OCI-LY1 (cell line): Measurements from ENCODE around the gene VPS39.

Experiments used
- H2AFZ ChIP-seq: fragments of 200-600 bp; sonication (generic), shearing (Covaris generic); 2 replicates; pipeline ENCODE4 v1.6.0; 2014; ENCODE audit warnings: antibody characterized with exemption, mild to moderate bottlenecking, low read length
- H3F3A ChIP-seq: fragments of 200-600 bp; sonication (generic), shearing (Covaris generic); 2 replicates; pipeline ENCODE4 v1.6.0; 2014; ENCODE audit warnings: mild to moderate bottlenecking, antibody characterized with exemption, low read length, moderate library complexity; ENCODE audit not compliant: insufficient read depth
- H3K27ac ChIP-seq: fragments of 200-600 bp; sonication (generic); 2 replicates; pipeline ENCODE4 v1.5.1; 2014; ENCODE audit warnings: low read length, mixed run types, mild to moderate bottlenecking, low read depth; ENCODE audit not compliant: poor library complexity, severe bottlenecking
- H3K27me3 ChIP-seq: fragments of 200-600 bp; sonication (generic); 2 replicates; pipeline ENCODE4 v1.6.0; 2014; ENCODE audit warnings: antibody characterized with exemption, mild to moderate bottlenecking, low read length, moderate library complexity; ENCODE audit not compliant: insufficient read depth
- H3K36me3 ChIP-seq: fragments of 200-600 bp; sonication (generic); 2 replicates; pipeline ENCODE4 v1.6.1; 2014; ENCODE audit warnings: mild to moderate bottlenecking, antibody characterized with exemption, low read length, moderate library complexity, mixed read lengths; ENCODE audit not compliant: insufficient read depth
- H3K4me1 ChIP-seq: fragments of 200-600 bp; sonication (generic); 2 replicates; pipeline ENCODE4 v1.5.1; 2014; ENCODE audit warnings: mild to moderate bottlenecking, low read length, moderate library complexity; ENCODE audit not compliant: insufficient read depth, severe bottlenecking
- H3K4me2 ChIP-seq: fragments of 200-600 bp; sonication (generic), shearing (Covaris generic); 2 replicates; pipeline ENCODE4 v1.6.1; 2014; ENCODE audit warnings: low read length
- H3K4me3 ChIP-seq: fragments of 200-600 bp; sonication (generic); 2 replicates; pipeline ENCODE4 v1.5.1; 2014; ENCODE audit warnings: low read length, low read depth, mild to moderate bottlenecking, mixed read lengths; ENCODE audit not compliant: poor library complexity, severe bottlenecking
- H3K79me2 ChIP-seq: fragments of 200-600 bp; shearing (Covaris generic); 2 replicates; pipeline ENCODE4 v1.6.1; 2016; ENCODE audit warnings: mixed run types, low read length, mixed read lengths; ENCODE audit not compliant: insufficient read depth
- H3K9ac ChIP-seq: fragments of 200-600 bp; sonication (generic), shearing (Covaris generic); 2 replicates; pipeline ENCODE4 v1.6.1; 2014; ENCODE audit warnings: mild to moderate bottlenecking, low read length, mixed read lengths
- H3K9me2 ChIP-seq: fragments of 200-600 bp; sonication (generic), shearing (Covaris generic); 2 replicates; pipeline ENCODE4 v1.6.1; 2014; ENCODE audit warnings: low read depth, mild to moderate bottlenecking, low read length, mixed read lengths
- H3K9me3 ChIP-seq: fragments of 200-600 bp; shearing (Covaris generic); 2 replicates; pipeline ENCODE4 v1.6.1; 2014; ENCODE audit warnings: low read length, mixed read lengths
- H4K20me1 ChIP-seq: fragments of 200-600 bp; sonication (generic), shearing (Covaris generic); 2 replicates; pipeline ENCODE4 v1.6.0; 2016; ENCODE audit warnings: mild to moderate bottlenecking, low read length; ENCODE audit not compliant: insufficient read depth
- EZH2 ChIP-seq: fragments of 200-600 bp; sonication (generic), shearing (Covaris generic); IDR thresholded peaks from 2 replicates; pipeline ENCODE4 v1.8.0; 2017; ENCODE audit warnings: borderline replicate concordance, mixed run types, mild to moderate bottlenecking, antibody characterized with exemption, low read length, moderate library complexity, mixed read lengths
- TF ChIP-seq, protein P1 (sequence below): fragments of 200-600 bp; sonication (generic), shearing (Covaris generic); IDR thresholded peaks from 2 replicates; pipeline ENCODE4 v1.5.1; 2017; ENCODE audit warnings: mild to moderate bottlenecking, antibody characterized with exemption, low read length, moderate library complexity, mixed read lengths

Gene VPS39

DNA sequence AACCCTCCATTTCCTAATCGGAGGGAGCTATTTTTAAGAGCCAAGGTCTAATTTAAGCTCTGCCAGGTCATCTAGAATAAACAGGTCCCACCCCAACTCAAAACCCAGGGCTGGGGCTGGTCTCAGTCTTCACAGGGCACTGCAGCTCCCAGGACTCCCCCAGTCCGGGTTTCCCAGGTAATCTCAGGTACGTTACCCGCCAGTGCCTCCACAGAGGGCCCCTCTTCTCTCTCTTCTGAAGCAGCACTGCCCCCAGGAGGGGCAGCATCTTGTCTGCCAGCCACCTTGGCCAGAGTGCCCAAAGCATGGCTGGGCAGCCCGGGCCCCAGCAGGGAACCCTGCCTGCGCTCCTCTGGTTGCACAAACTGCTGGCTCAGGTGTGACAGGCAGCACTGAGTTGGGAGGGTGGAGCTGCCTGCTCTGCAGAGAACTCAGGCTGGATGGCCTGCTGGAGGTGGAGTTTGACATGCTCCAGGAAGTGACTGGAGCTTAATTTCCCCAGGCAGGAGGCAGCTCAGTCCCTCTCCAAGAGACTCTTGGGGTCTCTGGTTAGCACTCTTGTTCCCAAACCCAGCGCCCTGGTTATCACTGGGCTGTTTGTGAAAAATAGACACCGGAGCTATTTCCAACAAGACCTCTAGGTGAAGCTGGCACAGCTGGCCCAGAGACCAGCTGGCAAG is 51.7 kb downstream of the VPS39 start, which contains the start of gene PLA2G4F:
Gene PLA2G4F (minus strand): TSS at position 394 of the 680 bp plus-strand sequence. CDS start 87 bp downstream, at position 307.
- no peak within 1 kb of the TSS for H3K4me3 ChIP-seq
- no peak within 1 kb of the TSS for H2AFZ ChIP-seq
- H3F3A ChIP-seq: no peaks in the 10 kb centered on the region
- no peak within 1 kb of the TSS for H3K9ac ChIP-seq
- no peaks in the 10 kb centered on the region; the same call in 1 of the 2 replicates for H3K27me3 ChIP-seq
- no peaks in the 10 kb centered on the region for H4K20me1 ChIP-seq
- no peak within 1 kb of the TSS for H3K4me2 ChIP-seq
- no peaks in the 10 kb centered on the region for H3K79me2 ChIP-seq
- no peaks in the 10 kb centered on the region for H3K4me1 ChIP-seq
- H3K36me3 ChIP-seq: peaks cover 33% of the 10 kb centered on the region
- H3K27ac ChIP-seq: no peak within 1 kb of the TSS
- no peaks in the 10 kb centered on the region for H3K9me2 ChIP-seq
- TF ChIP-seq, protein P1, sequence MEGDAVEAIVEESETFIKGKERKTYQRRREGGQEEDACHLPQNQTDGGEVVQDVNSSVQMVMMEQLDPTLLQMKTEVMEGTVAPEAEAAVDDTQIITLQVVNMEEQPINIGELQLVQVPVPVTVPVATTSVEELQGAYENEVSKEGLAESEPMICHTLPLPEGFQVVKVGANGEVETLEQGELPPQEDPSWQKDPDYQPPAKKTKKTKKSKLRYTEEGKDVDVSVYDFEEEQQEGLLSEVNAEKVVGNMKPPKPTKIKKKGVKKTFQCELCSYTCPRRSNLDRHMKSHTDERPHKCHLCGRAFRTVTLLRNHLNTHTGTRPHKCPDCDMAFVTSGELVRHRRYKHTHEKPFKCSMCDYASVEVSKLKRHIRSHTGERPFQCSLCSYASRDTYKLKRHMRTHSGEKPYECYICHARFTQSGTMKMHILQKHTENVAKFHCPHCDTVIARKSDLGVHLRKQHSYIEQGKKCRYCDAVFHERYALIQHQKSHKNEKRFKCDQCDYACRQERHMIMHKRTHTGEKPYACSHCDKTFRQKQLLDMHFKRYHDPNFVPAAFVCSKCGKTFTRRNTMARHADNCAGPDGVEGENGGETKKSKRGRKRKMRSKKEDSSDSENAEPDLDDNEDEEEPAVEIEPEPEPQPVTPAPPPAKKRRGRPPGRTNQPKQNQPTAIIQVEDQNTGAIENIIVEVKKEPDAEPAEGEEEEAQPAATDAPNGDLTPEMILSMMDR: no peak
- no peak for TF ChIP-seq EZH2
- no peaks in the 10 kb centered on the region for H3K9me3 ChIP-seq

DNA sequence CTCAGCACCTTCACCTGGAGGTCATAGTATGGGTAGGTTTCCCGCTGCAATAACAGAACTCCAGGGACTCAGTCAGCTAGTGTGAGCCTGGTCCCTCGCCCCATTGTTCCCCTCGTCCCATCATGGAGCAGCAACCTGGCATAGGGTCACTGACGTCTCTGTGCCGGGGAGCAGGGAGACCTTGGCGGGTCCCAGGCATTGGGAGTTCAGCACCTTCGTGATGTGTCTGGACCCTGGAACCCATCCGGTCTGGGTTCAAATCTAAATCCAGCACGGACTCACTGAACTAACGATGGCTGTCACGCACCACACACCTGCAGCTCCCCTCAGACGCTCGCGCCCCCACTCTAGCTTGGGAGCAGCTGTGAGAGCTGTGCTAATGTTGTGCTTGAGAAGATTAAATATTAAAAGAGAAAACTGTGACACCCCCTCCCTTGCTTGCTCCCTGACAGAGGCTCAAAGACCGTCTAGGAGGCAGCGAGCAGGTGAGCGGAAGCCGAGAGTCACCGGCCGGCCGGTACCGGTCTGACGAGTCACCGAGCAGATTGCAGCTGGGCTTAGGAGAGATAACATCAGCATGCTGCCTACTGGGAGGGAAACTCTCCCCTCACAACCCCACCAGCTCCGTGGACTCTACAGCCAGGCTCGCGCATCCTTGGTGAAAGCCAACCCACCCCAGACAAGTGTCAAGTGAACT is 52.4 kb downstream of the VPS39 start:
- Histone ChIP-seq H3K9me2 (no peaks in the 10 kb centered on the region), H3K4me1 (no peaks in the 10 kb centered on the region), H3K36me3 (peaks cover 26% of the 10 kb centered on the region), H3K27me3 (no peaks in the 10 kb centered on the region; the same call in 1 of the 2 replicates), H3F3A (no peaks in the 10 kb centered on the region), H3K79me2 (no peaks in the 10 kb centered on the region), H3K4me3 (no peak overlapping the region), H3K27ac (no peak overlapping the region), H2AFZ (no peak overlapping the region), H3K4me2 (no peak overlapping the region), H4K20me1 (no peaks in the 10 kb centered on the region), H3K9ac (no peak overlapping the region), H3K9me3 (no peaks in the 10 kb centered on the region)
- TF ChIP-seq EZH2: no peak
- TF ChIP-seq, protein P1: no peak

DNA sequence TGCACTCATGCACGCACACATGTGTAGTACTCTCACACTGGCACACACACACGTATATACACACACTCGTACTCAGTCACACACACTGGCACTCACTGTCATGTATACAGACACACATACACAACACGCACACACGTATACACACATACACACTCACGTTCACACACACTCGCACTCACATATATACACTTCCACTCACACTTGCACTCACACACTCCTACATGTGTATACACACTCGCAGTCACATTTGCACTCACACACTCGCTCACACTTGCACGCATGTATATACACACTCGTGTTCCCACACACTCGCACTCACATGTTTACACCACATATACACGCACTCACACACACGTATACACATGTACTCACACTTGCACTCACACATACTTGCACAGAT is 53.1 kb downstream of the VPS39 start:
- no peak overlapping the region for H3K4me2 ChIP-seq
- peaks cover 18% of the 10 kb centered on the region for H3K36me3 ChIP-seq
- H3K27ac ChIP-seq: no peak overlapping the region
- no peaks in the 10 kb centered on the region for H3K79me2 ChIP-seq
- no peak for TF ChIP-seq EZH2
- no peaks in the 10 kb centered on the region for H3K9me3 ChIP-seq
- no peaks in the 10 kb centered on the region for H3K9me2 ChIP-seq
- no peaks in the 10 kb centered on the region; the same call in 1 of the 2 replicates for H3K27me3 ChIP-seq
- H4K20me1 ChIP-seq: no peaks in the 10 kb centered on the region
- no peak overlapping the region for H3K4me3 ChIP-seq
- no peaks in the 10 kb centered on the region for H3K4me1 ChIP-seq
- no peak overlapping the region for H3K9ac ChIP-seq
- H2AFZ ChIP-seq: no peak overlapping the region
- H3F3A ChIP-seq: no peaks in the 10 kb centered on the region
